Colonic mucosa (tissue), 4 donors: ENCODE measurements around the gene ZNF768. TPM values are rescaled to one million over a fixed set of nuclear protein-coding genes. Genes with fewer than 3 reads are reported as not detected.

Source experiments
- DNase-seq: peaks from one replicate; pipeline ENCODE4 v3.0.0-alpha.2; 2020
- H3K27ac ChIP-seq: fragments of 200-600 bp; one replicate; pipeline ENCODE4 v1.8.0; 2021
- H3K27me3 ChIP-seq: fragments of 200-600 bp; one replicate; pipeline ENCODE4 v1.8.0; 2021
- H3K36me3 ChIP-seq: fragments of 200-600 bp; one replicate; pipeline ENCODE4 v1.8.0; 2021
- H3K4me1 ChIP-seq: fragments of 200-600 bp; one replicate; pipeline ENCODE4 v1.8.0; 2021; ENCODE audit warnings: mild to moderate bottlenecking
- H3K4me3 ChIP-seq: fragments of 200-600 bp; one replicate; pipeline ENCODE4 v1.8.0; 2021
- H3K9ac ChIP-seq, 2 donors: one replicate each; pipeline ENCODE4 v1.7.0; 2013; ENCODE audit warnings: control low read depth in 2 of 2, low read depth in 2 of 2, low read length in 2 of 2
- H3K9me3 ChIP-seq: fragments of 200-600 bp; one replicate; pipeline ENCODE4 v1.8.0; 2021
- CTCF ChIP-seq: fragments of 200-600 bp; IDR thresholded peaks from one replicate; pipeline ENCODE4 v1.8.0; 2022; ENCODE audit warnings: antibody characterized with exemption, mild to moderate bottlenecking
- intact Hi-C: fragments of 100-400 bp; cut with DNase I; formaldehyde crosslinking; loops from one replicate; pipeline ENCODE4 v1.14.1; 2022
- total RNA-seq, 2 donors: library from RNA; stranded (reverse); fragmentation: NEBNext Ultra II Directional in 1 of 2; extraction: Animal tissue kit (Norgen Biotek cat#: 25700) in 1 of 2; gene quantifications; one replicate each; pipeline ENCODE4 v1.2.1, GENCODE V29; 2021
- donor health status: healthy.
- donor health status: DM: no; HTN: no; CAD: no.
- donor health status: DM: no; HTN: no; CAD: no.

ZNF768 gene
- total RNA-seq, 2 donors from 2014 or later, result 58.6 to 63.2 TPM

GRCh38 chr16:30558789-30559377 lies 32.5 kb upstream of the ZNF768 start:
- Histone ChIP-seq H3K27me3 (no peaks in the 10 kb centered on the region), H3K4me3 (peak overlapping the region; percentile 29), H3K9ac (peak overlapping the region in 1 of 2 donors; percentile 66), H3K27ac (peak overlapping the region; percentile 87), H3K9me3 (no peaks in the 10 kb centered on the region), H3K4me1 (peaks cover 11% of the 10 kb centered on the region), H3K36me3 (no peaks in the 10 kb centered on the region)
- intact Hi-C loops, result no loop called here
- TF ChIP-seq CTCF, result no peak
- no peak for DNase-seq

- peaks cover 11% of the 10 kb centered on the region for H3K4me1 ChIP-seq
- intact Hi-C loops, result no loop called here
These were observed 31.8 kb upstream of the ZNF768 start, which contains the start of gene ZNF764 for GRCh38 chr16:30557957-30558788. TSS of gene ZNF764 (minus strand) at chr16:30558374. CDS start at chr16:30558182, 192 bp downstream.

GRCh38 chr16:30557707-30557956 lies 31.3 kb upstream of the ZNF768 start:
- H3K9me3 ChIP-seq, result no peaks in the 10 kb centered on the region
- no peaks in the 10 kb centered on the region for H3K36me3 ChIP-seq

More at GRCh38 chr16:30557957-30558788, 31.8 kb upstream of the ZNF768 start, which contains the start of gene ZNF764:
- peak within 1 kb of the TSS; percentile 79 for H3K4me3 ChIP-seq
- peak; percentile 99 for DNase-seq
- peak within 1 kb of the TSS; percentile 87 for H3K27ac ChIP-seq
- H3K27me3 ChIP-seq, result no peaks in the 10 kb centered on the region
- no peaks in the 10 kb centered on the region for H3K9me3 ChIP-seq
- TF ChIP-seq CTCF, result no peak
- peak within 1 kb of the TSS; percentile 91 to 98 for H3K9ac ChIP-seq
- H3K36me3 ChIP-seq, result no peaks in the 10 kb centered on the region

GRCh38 chr16:30556125-30556473 lies 29.7 kb upstream of the ZNF768 start:
- Histone ChIP-seq H3K36me3 (no peaks in the 10 kb centered on the region), H3K4me3 (no peak overlapping the region), H3K9ac (peak overlapping the region in 1 of 2 donors; percentile 66), H3K9me3 (no peaks in the 10 kb centered on the region), H3K27ac (no peak overlapping the region), H3K4me1 (peaks cover 11% of the 10 kb centered on the region), H3K27me3 (no peaks in the 10 kb centered on the region)
- DNase-seq, result peak; percentile 50
- no peak for TF ChIP-seq CTCF
- intact Hi-C loops, result no loop called here

More at GRCh38 chr16:30557707-30557956, 31.3 kb upstream of the ZNF768 start:
- no peak for DNase-seq
- intact Hi-C loops, result no loop called here
- Histone ChIP-seq H3K9ac (peak overlapping the region; percentile 91 to 98), H3K4me3 (peak overlapping the region; percentile 79), H3K27me3 (no peaks in the 10 kb centered on the region), H3K4me1 (peaks cover 11% of the 10 kb centered on the region), H3K27ac (peak overlapping the region; percentile 87)
- TF ChIP-seq CTCF, result no peak

GRCh38 chr16:30555315-30556124 lies 29.2 kb upstream of the ZNF768 start:
- intact Hi-C loops, result no loop called here
- no peak for TF ChIP-seq CTCF
- DNase-seq, result no peak
- H3K36me3 ChIP-seq, result no peaks in the 10 kb centered on the region
- H3K9me3 ChIP-seq, result no peaks in the 10 kb centered on the region
- no peak overlapping the region for H3K4me3 ChIP-seq
- H3K4me1 ChIP-seq, result peaks cover 11% of the 10 kb centered on the region
- H3K27me3 ChIP-seq, result no peaks in the 10 kb centered on the region
- H3K27ac ChIP-seq, result no peak overlapping the region
- H3K9ac ChIP-seq, result peak overlapping the region in 1 of 2 donors; percentile 66
